NCI-H82 (cell line): Measurements from ENCODE around the gene TBC1D16.
"Not testable (repeated sequence)": the region's sequence is repeated elsewhere in the genome, so short reads cannot be mapped to it uniquely, and the experiment has no call there.

Experiments
- DNase-seq: peaks from one replicate; lab custom pipeline; 2025; lab: John Stamatoyannopoulos, UW

Gene TBC1D16

GRCh38 chr17:79974566-79975497, 60.8 kb downstream of the TBC1D16 start:
- peak; percentile 34 for DNase-seq

GRCh38 chr17:79971651-79972050, 64.0 kb downstream of the TBC1D16 start:
- DNase-seq: no peak

- peak; percentile 64 for DNase-seq
Measured at GRCh38 chr17:79970576-79971068, 65.0 kb downstream of the TBC1D16 start.

- no peak for DNase-seq
Measured at GRCh38 chr17:79969906-79970305, 65.8 kb downstream of the TBC1D16 start.

- DNase-seq: no peak
Measured at GRCh38 chr17:79968116-79968515, 67.6 kb downstream of the TBC1D16 start.

- no peak for DNase-seq
Measured at GRCh38 chr17:79966681-79967080, 69.0 kb downstream of the TBC1D16 start.

GRCh38 chr17:79965806-79966205, 69.9 kb downstream of the TBC1D16 start:
- DNase-seq: no peak

- not testable (repeated sequence) for DNase-seq
Measured at GRCh38 chr17:79962467-79962866, 73.2 kb downstream of the TBC1D16 start.

GRCh38 chr17:79961567-79961966, 74.1 kb downstream of the TBC1D16 start:
- DNase-seq: not testable (repeated sequence)

- DNase-seq: no peak
Measured at GRCh38 chr17:79960788-79961522, 74.7 kb downstream of the TBC1D16 start.

GRCh38 chr17:79959042-79959441, 76.6 kb downstream of the TBC1D16 start:
- no peak for DNase-seq

GRCh38 chr17:79956853-79957252, 78.8 kb downstream of the TBC1D16 start:
- DNase-seq: no peak

GRCh38 chr17:79956441-79956735, 79.3 kb downstream of the TBC1D16 start:
- DNase-seq: not testable (repeated sequence)

- no peak for DNase-seq
Measured at GRCh38 chr17:79955691-79956440, 79.8 kb downstream of the TBC1D16 start.

GRCh38 chr17:79955167-79955549, 80.5 kb downstream of the TBC1D16 start:
- DNase-seq: no peak

GRCh38 chr17:79954281-79955166, 81.1 kb downstream of the TBC1D16 start:
- no peak for DNase-seq

GRCh38 chr17:79953335-79953734, 82.3 kb downstream of the TBC1D16 start:
- no peak for DNase-seq

- no peak for DNase-seq
Measured at GRCh38 chr17:79952901-79953300, 82.8 kb downstream of the TBC1D16 start.

- DNase-seq: no peak
Measured at GRCh38 chr17:79952265-79952877, 83.3 kb downstream of the TBC1D16 start.

GRCh38 chr17:79951361-79952264, 84.1 kb downstream of the TBC1D16 start:
- DNase-seq: no peak
